ENCODE results near the gene NAT8. TPM values are rescaled to one million over a fixed set of nuclear protein-coding genes. Genes with fewer than 3 reads are reported as not detected.

NAT8 gene
- total and polyA plus RNA-seq, 2 donors (not counting 3 experiments of a cell fraction or from before 2014, with no cell fraction given) = 0.19 TPM; not detected in 1

GRCh38 chr2:73640946-73641766, 1.1 kb downstream of the NAT8 start:
- H3K9ac ChIP-seq (replicated peaks; ENCODE audit: extremely low read depth, insufficient read depth, low read length) = no peak overlapping the region
- H4K20me1 ChIP-seq (replicated peaks; ENCODE audit: control insufficient read depth, extremely low read depth, insufficient read depth, low read length) = no peaks in the 10 kb centered on the region
- H3K27ac ChIP-seq (ENCODE audit: insufficient read depth, low read depth, low read length) = no peak overlapping the region
- H2AFZ ChIP-seq (ENCODE audit: low read depth, low read length) = no peak overlapping the region
- H3K9me1 ChIP-seq (replicated peaks; ENCODE audit: control insufficient read depth, extremely low read depth, insufficient read depth, low read length) = no peaks in the 10 kb centered on the region
- no peak overlapping the region for H3K4me3 ChIP-seq (replicated peaks in 1 of 3; ENCODE audit: insufficient read depth in 1 of 3, low read depth in 1 of 3, low read length in 3 of 3)
- dilution Hi-C loops (cut with MboI; ENCODE audit: extremely low pct_ligation_motif_present, low sequenced_read_pairs) (no loop called here), intact Hi-C loops (cut with micrococcal nuclease) (no loop called here)
- BruUV-seq (replicated peaks) = no TSS peak
- DNase-seq (ENCODE audit: low read depth, low spot score) = no peak
- TF ChIP-seq CTCF (IDR thresholded peaks at IDR 0.05; ENCODE audit: extremely low read depth in 1 of 2, insufficient read depth in 1 of 2, low read depth in 1 of 2, low read length in 2 of 2) = no peak
- no peak for TF ChIP-seq POLR2AphosphoS5 (IDR thresholded peaks at IDR 0.05; ENCODE audit: insufficient read depth, low read depth, low read length)
- TF ChIP-seq FOS (IDR thresholded peaks at IDR 0.05; ENCODE audit: borderline replicate concordance, insufficient read depth, low read length) = no peak
- no peak for TF ChIP-seq MAX (IDR thresholded peaks at IDR 0.05; ENCODE audit: insufficient read depth, insufficient read length)
- no peak for TF ChIP-seq EZH2 (IDR thresholded peaks at IDR 0.05; ENCODE audit: borderline replicate concordance, low read depth, low read length, severe bottlenecking)
- TF ChIP-seq GATA2 (IDR thresholded peaks at IDR 0.05; ENCODE audit: insufficient read depth, insufficient read length, low read depth, low read length) = no peak
- TF ChIP-seq JUN (IDR thresholded peaks at IDR 0.05; ENCODE audit: borderline replicate concordance, insufficient read depth, insufficient read length, low read depth) = no peak
- no peak for TF ChIP-seq POLR2A (IDR thresholded peaks at IDR 0.05; ENCODE audit: low read depth, low read length)
- no peak for TF ChIP-seq MYC (IDR thresholded peaks at IDR 0.05; ENCODE audit: low read depth, low read length)
- H3K4me2 ChIP-seq (ENCODE audit: insufficient read depth, low read length) = no peak overlapping the region
- H3K79me2 ChIP-seq (ENCODE audit: control insufficient read depth, insufficient read depth, low read length) = no peaks in the 10 kb centered on the region
- ChIA-PET POLR2A (no interaction called here), CTCF (no interaction called here)
- no peaks in the 10 kb centered on the region for H3K9me3 ChIP-seq (replicated peaks; ENCODE audit: control insufficient read depth, insufficient read depth, low read length)
- FAIRE-seq = no peak
- H3K4me1 ChIP-seq (ENCODE audit: control insufficient read depth, extremely low read depth, insufficient read depth, low read length) = no peaks in the 10 kb centered on the region
- no peaks in the 10 kb centered on the region for H3K36me3 ChIP-seq (ENCODE audit: control insufficient read depth in 2 of 2, extremely low read depth in 1 of 2, insufficient read depth in 2 of 2, low read length in 2 of 2)
- H3K27me3 ChIP-seq (ENCODE audit: control insufficient read depth in 2 of 2, insufficient read depth in 2 of 2, low read length in 2 of 2) = peaks cover 0 to 3% of the 10 kb centered on the region in 2 experiments

All from endothelial cell of umbilical vein (primary cell).